IMR-90 (cell line): Measurements from ENCODE around the gene ADCY2. TPM values are rescaled to one million over a fixed set of nuclear protein-coding genes. Genes with fewer than 3 reads are reported as not detected.

ENCODE experiments used
- ATAC-seq: fragments of 200-7000 bp; cut with Tn5 transposase; 2 replicates; pipeline ENCODE4 v1.9.1; 2020; ENCODE audit warnings: low read depth, mild to moderate bottlenecking, moderate library complexity
- BruUV-seq: library from RNA; stranded (reverse); fragments of 400-500 nt; replicated peaks from 2 replicates; lab custom pipeline; 2021; lab: Mats Ljungman, UMichigan
- CTCF ChIA-PET: fragments of 300-600 bp; formaldehyde crosslinking; extraction: SDS; loops from one replicate; lab custom pipeline; 2021; ENCODE audit warnings: antibody characterized with exemption; lab: Yijun Ruan, JAX
- POLR2A ChIA-PET: fragments of 300-600 bp; sonication (Branson Sonifier 250); formaldehyde crosslinking; loops from one replicate; lab custom pipeline; 2022; ENCODE audit warnings: antibody characterized with exemption; ENCODE audit not compliant: unreplicated experiment; lab: Charles Lee
- DNase-seq: peaks from one replicate; pipeline ENCODE4 v3.0.0; 2013
- H2AFZ ChIP-seq: replicated peaks from 2 replicates; pipeline ENCODE3; 2013; ENCODE audit warnings: low read length, mild to moderate bottlenecking; ENCODE audit not compliant: poor library complexity
- H2AK5ac ChIP-seq: 2 replicates; pipeline ENCODE4 v1.6.1; 2013; ENCODE audit warnings: low read depth, low read length, inconsistent platforms
- H2AK9ac ChIP-seq: replicated peaks from 2 replicates; pipeline ENCODE3; 2013; ENCODE audit warnings: mild to moderate bottlenecking, low read depth, low read length, moderate library complexity; ENCODE audit not compliant: poor library complexity
- H2BK120ac ChIP-seq: 2 replicates; pipeline ENCODE4 v1.6.1; 2013; ENCODE audit warnings: low read depth, low read length, inconsistent platforms
- H2BK15ac ChIP-seq: 3 replicates; pipeline ENCODE4 v1.6.1; 2013; ENCODE audit warnings: low read depth, low read length, inconsistent platforms
- H2BK20ac ChIP-seq: 2 replicates; pipeline ENCODE4 v1.6.1; 2013; ENCODE audit warnings: low read depth, mild to moderate bottlenecking, inconsistent platforms, low read length, moderate library complexity
- H2BK5ac ChIP-seq: 2 replicates; pipeline ENCODE4 v1.6.1; 2013; ENCODE audit warnings: mild to moderate bottlenecking, low read depth, low read length, inconsistent platforms; ENCODE audit not compliant: poor library complexity, severe bottlenecking
- H3K14ac ChIP-seq: replicated peaks from 2 replicates; pipeline ENCODE4 v1.6.1; 2013; ENCODE audit warnings: low read depth, low read length, inconsistent platforms
- H3K18ac ChIP-seq: 2 replicates; pipeline ENCODE4 v1.6.1; 2013; ENCODE audit warnings: low read depth, low read length, control low read depth
- H3K23ac ChIP-seq: 2 replicates; pipeline ENCODE4 v1.6.1; 2013; ENCODE audit warnings: low read depth, low read length, inconsistent platforms
- H3K27ac ChIP-seq: 2 replicates; pipeline ENCODE4 v1.5.1; 2013; ENCODE audit warnings: mild to moderate bottlenecking, control low read depth, low read length; ENCODE audit not compliant: insufficient read depth
- H3K27me3 ChIP-seq: 2 replicates; pipeline ENCODE4 v1.6.1; 2013; ENCODE audit warnings: low read length; ENCODE audit not compliant: control insufficient read depth, insufficient read depth
- H3K36me3 ChIP-seq: 2 replicates; pipeline ENCODE4 v1.6.1; 2013; ENCODE audit warnings: low read length, mixed read lengths; ENCODE audit not compliant: control insufficient read depth, insufficient read depth
- H3K4ac ChIP-seq: 2 replicates; pipeline ENCODE4 v1.6.1; 2013; ENCODE audit warnings: low read depth, low read length, inconsistent platforms
- H3K4me1 ChIP-seq: 2 replicates; pipeline ENCODE4 v1.6.1; 2013; ENCODE audit warnings: low read length, mixed read lengths; ENCODE audit not compliant: control insufficient read depth, insufficient read depth
- H3K4me2 ChIP-seq: 2 replicates; pipeline ENCODE4 v1.6.1; 2013; ENCODE audit warnings: low read depth, mild to moderate bottlenecking, control low read depth, low read length, moderate library complexity
- H3K4me3 ChIP-seq: 2 replicates; pipeline ENCODE4 v1.5.1; 2013; ENCODE audit warnings: low read depth, mild to moderate bottlenecking, control low read depth, low read length, moderate library complexity; ENCODE audit not compliant: insufficient read depth
- H3K56ac ChIP-seq: 2 replicates; pipeline ENCODE4 v1.6.1; 2013; ENCODE audit warnings: low read length, inconsistent platforms; ENCODE audit not compliant: insufficient read depth; ENCODE audit errors: extremely low read depth
- H3K79me1 ChIP-seq, 2 experiments: 2 replicates each; pipeline ENCODE4 v1.6.1; 2013; ENCODE audit warnings: low read length in 2 of 2, inconsistent platforms in 1 of 2, low read depth in 1 of 2
- H3K9ac ChIP-seq: 2 replicates; pipeline ENCODE4 v1.6.1; 2013; ENCODE audit warnings: low read depth, low read length, control low read depth
- H3K9me1 ChIP-seq: 2 replicates; pipeline ENCODE4 v1.6.1; 2013; ENCODE audit warnings: low read length, inconsistent platforms; ENCODE audit not compliant: insufficient read depth
- H3K9me3 ChIP-seq: 2 replicates; pipeline ENCODE4 v1.6.1; 2013; ENCODE audit warnings: low read length; ENCODE audit not compliant: control insufficient read depth, insufficient read depth
- H4K20me1 ChIP-seq: 2 replicates; pipeline ENCODE4 v1.6.1; 2013; ENCODE audit warnings: low read length, inconsistent platforms; ENCODE audit not compliant: insufficient read depth
- H4K5ac ChIP-seq: 2 replicates; pipeline ENCODE4 v1.6.1; 2013; ENCODE audit warnings: mild to moderate bottlenecking, low read depth, low read length, control low read depth
- H4K8ac ChIP-seq, 2 experiments: 2 replicates each; pipeline ENCODE4 v1.6.1; 2013; ENCODE audit warnings: low read depth in 2 of 2, low read length in 2 of 2, control low read depth in 1 of 2, inconsistent platforms in 1 of 2
- H4K91ac ChIP-seq: 2 replicates; pipeline ENCODE4 v1.6.1; 2013; ENCODE audit warnings: low read depth, low read length, inconsistent platforms; ENCODE audit not compliant: insufficient read depth
- BHLHE40 ChIP-seq: fragments of 150-350 bp; IDR thresholded peaks from 2 replicates; pipeline ENCODE4 v1.6.1; 2016; ENCODE audit warnings: mild to moderate bottlenecking, low read depth, low read length
- CEBPB ChIP-seq: IDR thresholded peaks from 2 replicates; pipeline ENCODE4 v1.6.1; 2012; ENCODE audit warnings: low read depth, low read length, improper control_type of control experiment
- CHD1 ChIP-seq: IDR thresholded peaks from 2 replicates; pipeline ENCODE4 v1.6.1; 2012; ENCODE audit warnings: low read depth, low read length, improper control_type of control experiment
- FOS ChIP-seq: fragments of 150-350 bp; IDR thresholded peaks from 2 replicates; pipeline ENCODE4 v1.6.1; 2016; ENCODE audit warnings: low read depth, low read length
- MAFK ChIP-seq: IDR thresholded peaks from 2 replicates; pipeline ENCODE4 v1.6.1; 2012; ENCODE audit warnings: low read depth, low read length, improper control_type of control experiment
- MAZ ChIP-seq: IDR thresholded peaks from 2 replicates; pipeline ENCODE4 v1.6.1; 2012; ENCODE audit warnings: low read depth, mild to moderate bottlenecking, low read length, improper control_type of control experiment, moderate library complexity, borderline replicate concordance
- MXI1 ChIP-seq: IDR thresholded peaks from 2 replicates; pipeline ENCODE4 v1.6.1; 2012; ENCODE audit warnings: low read depth, mild to moderate bottlenecking, low read length, moderate library complexity, borderline replicate concordance
- NFE2L2 ChIP-seq: fragments of 150-350 bp; IDR thresholded peaks from 2 replicates; pipeline ENCODE4 v1.6.1; 2016; ENCODE audit warnings: low read depth, mild to moderate bottlenecking, low read length
- POLR2A ChIP-seq: IDR thresholded peaks from 2 replicates; pipeline ENCODE4 v1.6.1; 2012; ENCODE audit warnings: mild to moderate bottlenecking, low read depth, low read length
- RAD21 ChIP-seq: IDR thresholded peaks from 2 replicates; pipeline ENCODE4 v1.6.1; 2012; ENCODE audit warnings: low read length, improper control_type of control experiment
- RCOR1 ChIP-seq: IDR thresholded peaks from 2 replicates; pipeline ENCODE4 v1.6.1; 2012; ENCODE audit warnings: mild to moderate bottlenecking, low read length, improper control_type of control experiment; ENCODE audit not compliant: insufficient replicate concordance
- RFX5 ChIP-seq: IDR thresholded peaks from 2 replicates; pipeline ENCODE4 v1.8.0; 2012; ENCODE audit warnings: low read depth, mild to moderate bottlenecking, low read length, moderate library complexity
- SMC3 ChIP-seq: fragments of 150-350 bp; IDR thresholded peaks from 2 replicates; pipeline ENCODE4 v1.6.1; 2016; ENCODE audit warnings: low read depth, mild to moderate bottlenecking, antibody characterized with exemption, low read length, moderate library complexity
- WGBS, 2 experiments: methylation state at CpG; one replicate each; pipeline versions ENCODE4 v1.1.5 to v1.1.7; 2013; ENCODE audit warnings: missing lambda C conversion rate in 2 of 2; ENCODE audit not compliant: insufficient read length in 1 of 2; ENCODE audit errors: extremely low coverage in 2 of 2; 5-methylcytosine and 5-hydroxymethylcytosine counted together
- dilution Hi-C: fragments of 300-500 bp; cut with HindIII; formaldehyde crosslinking; loops from one replicate; pipeline ENCODE4 v1.14.3; 2018; ENCODE audit warnings: low sequenced_read_pairs; ENCODE audit not compliant: unreplicated experiment
- in situ Hi-C: fragments of 300-500 bp; cut with MboI; formaldehyde crosslinking; loops from 3 replicates; pipeline ENCODE4 v1.14.3; 2019; ENCODE audit warnings: low sequenced_read_pairs, inconsistent platforms, mixed read lengths
- intact Hi-C: fragments of 100-400 bp; cut with micrococcal nuclease; formaldehyde crosslinking; loops from 2 replicates; pipeline ENCODE4 v1.10.0; 2022
- polyA plus RNA-seq, 3 experiments: library from polyadenylated mRNA; depleted of rRNA; stranded (reverse); fragments of >200 nt; gene quantifications; 2 replicates each; pipeline ENCODE4 v1.2.3, GENCODE V29; 2012; ENCODE audit warnings: low replicate concordance in 1 of 3
- total RNA-seq: library from RNA; depleted of rRNA; stranded (reverse); fragments of >200 nt; gene quantifications from 2 replicates; pipeline ENCODE4 v1.2.3, GENCODE V29; 2012
- TF ChIP-seq, protein P1 (sequence below): conservative IDR thresholded peaks from 2 replicates; pipeline ENCODE4 v1.5.1; 2012; ENCODE audit warnings: mild to moderate bottlenecking, low read depth, low read length, improper control_type of control experiment
- TF ChIP-seq, protein P2 (sequence below): fragments of 150-350 bp; IDR thresholded peaks from 2 replicates; pipeline ENCODE4 v1.6.1; 2017; ENCODE audit warnings: mild to moderate bottlenecking, antibody characterized with exemption, low read length, low read depth
- TF ChIP-seq, protein P3 (sequence below): fragments of 150-350 bp; IDR thresholded peaks from 2 replicates; pipeline ENCODE4 v1.6.1; 2016; ENCODE audit warnings: low read depth, mild to moderate bottlenecking, low read length, moderate library complexity, borderline replicate concordance

The ADCY2 gene
- total and polyA plus RNA-seq, 2 of the 4 experiments (the other 2 are of a cell fraction): not detected

DNA sequence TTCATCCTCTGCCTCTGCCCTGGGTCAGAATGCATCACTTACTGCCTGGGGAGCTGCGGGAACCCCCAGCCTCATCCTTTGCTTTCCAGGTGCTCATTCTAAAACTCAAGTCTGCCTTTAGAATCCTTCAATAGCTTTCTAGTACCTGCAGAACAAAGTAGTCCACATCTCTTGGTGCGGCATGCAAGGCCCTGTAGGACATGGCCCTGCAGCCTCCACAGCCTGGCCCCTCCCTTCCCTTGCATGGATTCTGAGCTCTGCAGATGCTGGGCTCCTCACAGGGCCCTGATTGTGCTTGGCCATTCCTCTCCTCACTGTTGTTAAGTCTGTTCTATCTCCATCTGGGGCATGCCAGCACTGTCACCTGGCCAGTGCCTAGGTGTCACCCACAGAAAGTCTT is 141.6 kb downstream of the ADCY2 start:
- Histone ChIP-seq H4K20me1 (no peaks in the 10 kb centered on the region), H3K4me2 (no peak overlapping the region), H3K18ac (no peak overlapping the region), H2AK5ac (no peak overlapping the region), H2BK15ac (no peak overlapping the region), H3K4ac (no peak overlapping the region), H3K27ac (no peak overlapping the region), H3K36me3 (no peaks in the 10 kb centered on the region), H3K14ac (no peak overlapping the region), H3K56ac (no peak overlapping the region), H3K79me1 (no peaks in the 10 kb centered on the region), H3K4me1 (no peaks in the 10 kb centered on the region), H3K9me3 (peaks cover 20% of the 10 kb centered on the region), H3K9me1 (no peaks in the 10 kb centered on the region), H3K4me3 (no peak overlapping the region), H2BK120ac (no peak overlapping the region), H3K9ac (no peak overlapping the region), H2BK5ac (no peak overlapping the region), H4K8ac (no peak overlapping the region), H3K27me3 (no peaks in the 10 kb centered on the region), H3K23ac (no peak overlapping the region), H4K91ac (no peak overlapping the region), H4K5ac (no peak overlapping the region), H2AK9ac (no peak overlapping the region), H2BK20ac (no peak overlapping the region), H2AFZ (no peak overlapping the region)
- DNase-seq (no peak), ATAC-seq (no peak)
- TF ChIP-seq CEBPB (no peak), POLR2A (no peak), MAFK (no peak), NFE2L2 (no peak), RCOR1 (no peak), SMC3 (no peak), FOS (no peak), MAZ (no peak), MXI1 (no peak), CHD1 (no peak), RFX5 (no peak), BHLHE40 (no peak), RAD21 (no peak)
- TF ChIP-seq, protein P1, sequence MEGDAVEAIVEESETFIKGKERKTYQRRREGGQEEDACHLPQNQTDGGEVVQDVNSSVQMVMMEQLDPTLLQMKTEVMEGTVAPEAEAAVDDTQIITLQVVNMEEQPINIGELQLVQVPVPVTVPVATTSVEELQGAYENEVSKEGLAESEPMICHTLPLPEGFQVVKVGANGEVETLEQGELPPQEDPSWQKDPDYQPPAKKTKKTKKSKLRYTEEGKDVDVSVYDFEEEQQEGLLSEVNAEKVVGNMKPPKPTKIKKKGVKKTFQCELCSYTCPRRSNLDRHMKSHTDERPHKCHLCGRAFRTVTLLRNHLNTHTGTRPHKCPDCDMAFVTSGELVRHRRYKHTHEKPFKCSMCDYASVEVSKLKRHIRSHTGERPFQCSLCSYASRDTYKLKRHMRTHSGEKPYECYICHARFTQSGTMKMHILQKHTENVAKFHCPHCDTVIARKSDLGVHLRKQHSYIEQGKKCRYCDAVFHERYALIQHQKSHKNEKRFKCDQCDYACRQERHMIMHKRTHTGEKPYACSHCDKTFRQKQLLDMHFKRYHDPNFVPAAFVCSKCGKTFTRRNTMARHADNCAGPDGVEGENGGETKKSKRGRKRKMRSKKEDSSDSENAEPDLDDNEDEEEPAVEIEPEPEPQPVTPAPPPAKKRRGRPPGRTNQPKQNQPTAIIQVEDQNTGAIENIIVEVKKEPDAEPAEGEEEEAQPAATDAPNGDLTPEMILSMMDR: no peak
- TF ChIP-seq, protein P2, sequence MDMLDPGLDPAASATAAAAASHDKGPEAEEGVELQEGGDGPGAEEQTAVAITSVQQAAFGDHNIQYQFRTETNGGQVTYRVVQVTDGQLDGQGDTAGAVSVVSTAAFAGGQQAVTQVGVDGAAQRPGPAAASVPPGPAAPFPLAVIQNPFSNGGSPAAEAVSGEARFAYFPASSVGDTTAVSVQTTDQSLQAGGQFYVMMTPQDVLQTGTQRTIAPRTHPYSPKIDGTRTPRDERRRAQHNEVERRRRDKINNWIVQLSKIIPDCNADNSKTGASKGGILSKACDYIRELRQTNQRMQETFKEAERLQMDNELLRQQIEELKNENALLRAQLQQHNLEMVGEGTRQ: no peak
- TF ChIP-seq, protein P3, sequence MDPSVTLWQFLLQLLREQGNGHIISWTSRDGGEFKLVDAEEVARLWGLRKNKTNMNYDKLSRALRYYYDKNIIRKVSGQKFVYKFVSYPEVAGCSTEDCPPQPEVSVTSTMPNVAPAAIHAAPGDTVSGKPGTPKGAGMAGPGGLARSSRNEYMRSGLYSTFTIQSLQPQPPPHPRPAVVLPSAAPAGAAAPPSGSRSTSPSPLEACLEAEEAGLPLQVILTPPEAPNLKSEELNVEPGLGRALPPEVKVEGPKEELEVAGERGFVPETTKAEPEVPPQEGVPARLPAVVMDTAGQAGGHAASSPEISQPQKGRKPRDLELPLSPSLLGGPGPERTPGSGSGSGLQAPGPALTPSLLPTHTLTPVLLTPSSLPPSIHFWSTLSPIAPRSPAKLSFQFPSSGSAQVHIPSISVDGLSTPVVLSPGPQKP: no peak
- ChIA-PET POLR2A (no interaction called here), CTCF (no interaction called here)
- intact Hi-C loops (no loop called here), in situ Hi-C loops (no loop called here), dilution Hi-C loops (no loop called here)
- WGBS, 2 experiments: 0% methylated on average over 1 of the region's 2 CpGs; no CpG with 5 or more reads in 1 of the 2 experiments
- BruUV-seq: no TSS peak
